HG03521 (cell line): ENCODE data around the gene HOXB5.

Source experiments
- ATAC-seq: cut with Tn5 transposase; IDR thresholded peaks from one replicate; pipeline ENCODE4 v1.9.1; 2021; ENCODE audit warnings: mild to moderate bottlenecking, moderate library complexity; ENCODE audit not compliant: unreplicated experiment

HOXB5 gene

DNA sequence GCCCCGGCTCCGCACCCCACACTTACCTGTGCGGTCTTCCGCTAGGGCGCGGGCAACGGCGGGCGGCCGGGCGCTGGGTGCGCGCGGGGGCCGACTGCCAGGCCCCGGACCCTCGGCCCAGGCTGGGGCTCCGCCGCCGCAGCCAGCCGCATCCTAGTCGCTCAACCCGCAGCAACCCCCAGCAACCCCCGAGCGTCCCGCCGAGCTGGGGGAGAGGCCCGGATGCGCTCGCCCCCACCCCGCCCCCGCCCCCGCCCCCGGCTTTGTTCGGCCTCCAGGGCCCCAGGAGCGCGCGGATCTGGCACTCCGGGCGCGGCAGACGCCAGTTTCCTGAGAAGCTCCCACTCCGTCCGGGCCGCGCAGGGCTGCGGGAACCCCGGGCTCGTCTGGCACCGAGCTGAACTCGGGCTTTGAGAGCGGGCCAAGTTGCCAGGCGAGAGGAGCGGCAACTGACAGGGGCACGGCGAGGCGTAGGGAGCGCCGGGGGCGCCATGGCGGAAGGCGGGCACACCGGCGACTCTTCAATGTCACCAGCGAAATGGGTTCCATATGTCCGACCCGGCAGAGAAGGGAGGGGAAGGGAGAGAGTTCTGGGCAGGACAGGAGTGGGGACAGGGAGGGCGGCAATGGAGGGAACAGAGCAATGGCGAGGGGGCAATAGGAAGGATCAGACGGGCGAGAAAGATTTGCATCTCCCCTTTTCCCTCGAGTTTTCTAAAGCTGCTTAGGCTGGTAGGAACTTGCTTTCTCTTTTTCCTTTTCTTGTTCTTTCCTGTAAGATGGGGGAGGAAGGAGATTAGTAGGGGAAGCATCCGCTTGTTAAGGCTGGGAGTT, 29.2 kb downstream of the HOXB5 start:
- no peak for ATAC-seq

DNA sequence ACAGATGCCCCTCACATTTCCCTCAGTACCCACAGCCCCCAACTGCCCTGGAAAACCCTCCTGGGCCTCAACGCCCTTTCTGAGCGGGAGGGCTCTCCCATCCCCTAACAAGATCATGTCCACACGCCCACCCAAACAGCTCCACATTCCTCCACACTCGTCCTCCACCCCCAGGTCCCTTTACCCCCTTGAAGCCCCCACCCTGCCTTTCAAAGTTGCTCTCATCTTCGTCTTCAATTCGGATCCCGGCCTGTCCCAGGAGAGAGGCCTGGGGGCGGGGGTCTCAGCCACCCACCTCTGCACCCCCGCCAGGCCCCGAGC, 29.8 kb downstream of the HOXB5 start:
- no peak for ATAC-seq

DNA sequence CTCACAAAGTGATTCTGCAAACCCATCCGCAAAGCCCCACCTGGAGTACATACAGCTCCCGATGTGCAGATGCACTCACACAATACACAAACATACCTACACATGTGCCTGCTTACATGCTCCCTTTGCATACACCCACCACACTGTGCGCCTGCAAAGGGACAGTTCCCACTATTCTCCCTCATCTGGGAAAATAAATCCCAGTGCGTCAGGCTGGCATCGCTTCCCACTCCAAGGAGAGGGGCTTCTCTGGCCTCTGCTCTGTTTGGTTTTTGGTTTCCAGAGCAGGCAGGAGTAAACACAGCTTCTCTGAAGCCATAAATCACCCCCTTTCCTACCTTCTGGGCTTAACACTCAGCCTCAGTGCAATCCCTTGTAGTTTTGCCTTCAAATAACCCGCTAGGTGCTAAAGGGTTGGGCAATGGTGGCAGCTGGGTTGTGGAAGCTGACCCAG, 30.2 kb downstream of the HOXB5 start:
- ATAC-seq = no peak

DNA sequence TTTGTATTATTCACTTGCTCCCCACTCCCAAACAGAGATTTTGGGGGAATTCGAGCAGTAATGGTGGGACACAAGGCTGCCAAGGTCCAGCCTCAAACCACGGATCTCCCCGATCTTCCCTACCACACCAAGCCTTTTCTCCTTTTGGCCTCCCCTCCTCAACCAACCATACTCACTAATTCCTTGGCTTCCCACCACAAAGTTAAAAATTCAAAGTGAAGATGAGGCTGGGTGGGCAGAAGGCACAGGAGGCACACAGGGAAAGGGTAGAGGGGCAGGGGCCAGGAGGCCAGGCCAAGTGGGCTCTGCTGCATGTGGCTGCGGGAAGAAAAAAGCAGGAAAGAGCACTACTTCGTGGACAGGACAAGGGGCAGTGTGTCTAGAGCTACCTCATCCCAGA, 30.6 kb downstream of the HOXB5 start:
- no peak for ATAC-seq

DNA sequence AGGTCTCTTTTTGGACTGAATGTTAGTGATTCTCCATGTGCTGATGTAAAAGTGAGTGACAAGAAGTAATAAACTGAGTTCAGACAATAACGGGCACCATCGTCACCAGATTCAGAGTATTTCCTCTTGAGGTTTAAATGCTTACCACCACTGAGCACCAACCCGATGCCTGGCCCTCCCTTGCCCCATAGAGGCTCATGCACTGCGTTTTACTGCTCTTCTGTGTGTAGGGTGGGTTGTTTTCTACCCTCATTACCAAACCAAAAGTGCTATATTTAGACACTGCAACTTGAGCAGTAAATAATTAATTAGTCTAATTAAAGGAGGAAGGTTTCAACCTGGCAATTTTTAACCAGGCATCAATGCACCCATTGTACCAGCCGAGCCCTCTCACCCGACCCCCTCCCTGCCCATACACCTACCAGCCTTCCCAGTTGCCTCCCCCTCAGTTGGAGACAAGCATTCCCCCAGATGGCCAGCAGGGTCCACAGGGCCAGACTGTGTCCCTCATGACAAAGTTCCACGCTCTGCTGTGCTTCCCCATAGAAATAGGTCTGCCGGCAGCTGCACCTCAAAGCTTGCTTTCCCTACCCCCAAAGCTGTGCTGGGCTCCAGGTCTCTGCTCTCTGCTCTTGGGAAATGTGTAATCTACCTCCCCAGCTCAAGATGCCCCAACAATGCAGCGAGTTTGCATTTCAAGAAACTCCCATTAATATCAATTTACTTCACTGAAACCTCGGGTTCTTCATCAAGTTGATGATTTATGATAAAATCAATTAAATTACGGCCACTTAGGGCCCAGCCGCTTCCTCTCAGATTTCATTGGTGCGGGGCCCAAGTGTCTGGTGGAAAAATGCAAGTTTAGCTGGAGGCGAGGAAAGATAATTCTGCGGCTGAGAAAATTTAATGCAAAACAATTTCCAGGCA, 31.4 kb downstream of the HOXB5 start:
- no peak for ATAC-seq

DNA sequence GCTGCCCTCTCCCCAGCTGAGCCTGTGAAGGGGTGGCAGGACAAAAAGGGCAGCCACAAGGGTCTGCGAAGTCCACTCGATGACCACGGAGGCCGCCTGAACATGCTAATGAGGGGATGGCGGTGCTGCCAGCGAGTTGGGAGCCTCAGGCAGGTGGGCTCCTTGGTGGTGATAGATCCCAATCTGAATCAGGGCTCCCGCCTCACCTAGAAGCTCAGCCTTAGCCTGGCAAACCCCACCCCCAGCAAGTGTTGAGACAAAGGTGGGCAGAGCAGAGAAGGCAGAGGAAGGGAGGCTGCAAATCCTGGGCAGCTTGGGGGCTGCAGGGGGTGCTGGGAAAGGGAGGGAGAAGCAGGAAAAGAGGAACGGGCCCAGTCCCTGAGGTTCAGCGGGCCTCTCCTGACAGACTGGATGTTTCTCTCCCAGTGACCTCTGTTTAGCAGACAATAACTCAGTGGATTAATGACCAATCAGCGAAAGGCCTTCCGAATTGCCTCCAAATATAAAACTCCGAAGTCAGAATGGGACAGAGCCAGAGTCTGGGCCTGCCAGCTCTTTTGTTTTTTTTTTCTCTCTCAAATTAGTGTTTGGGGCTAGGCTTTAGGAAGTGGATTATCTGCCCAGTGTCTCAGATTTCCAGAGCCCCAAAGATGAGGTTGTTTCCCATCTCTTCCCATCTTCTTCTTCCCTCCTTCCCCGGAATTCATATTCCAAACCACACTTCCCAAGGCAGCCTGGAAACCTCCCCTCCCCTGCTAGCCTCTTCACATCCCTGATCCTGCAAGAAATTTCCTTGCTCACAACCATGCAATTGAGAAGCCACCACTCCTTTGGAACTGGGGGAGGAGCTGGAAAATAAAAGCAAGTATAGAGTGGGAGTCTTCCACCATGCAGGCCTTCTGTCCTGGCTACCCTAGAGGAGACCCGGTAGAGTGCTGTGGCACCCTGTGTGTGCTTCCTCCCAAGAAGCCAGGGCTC, 33.5 kb downstream of the HOXB5 start:
- ATAC-seq = no peak

DNA sequence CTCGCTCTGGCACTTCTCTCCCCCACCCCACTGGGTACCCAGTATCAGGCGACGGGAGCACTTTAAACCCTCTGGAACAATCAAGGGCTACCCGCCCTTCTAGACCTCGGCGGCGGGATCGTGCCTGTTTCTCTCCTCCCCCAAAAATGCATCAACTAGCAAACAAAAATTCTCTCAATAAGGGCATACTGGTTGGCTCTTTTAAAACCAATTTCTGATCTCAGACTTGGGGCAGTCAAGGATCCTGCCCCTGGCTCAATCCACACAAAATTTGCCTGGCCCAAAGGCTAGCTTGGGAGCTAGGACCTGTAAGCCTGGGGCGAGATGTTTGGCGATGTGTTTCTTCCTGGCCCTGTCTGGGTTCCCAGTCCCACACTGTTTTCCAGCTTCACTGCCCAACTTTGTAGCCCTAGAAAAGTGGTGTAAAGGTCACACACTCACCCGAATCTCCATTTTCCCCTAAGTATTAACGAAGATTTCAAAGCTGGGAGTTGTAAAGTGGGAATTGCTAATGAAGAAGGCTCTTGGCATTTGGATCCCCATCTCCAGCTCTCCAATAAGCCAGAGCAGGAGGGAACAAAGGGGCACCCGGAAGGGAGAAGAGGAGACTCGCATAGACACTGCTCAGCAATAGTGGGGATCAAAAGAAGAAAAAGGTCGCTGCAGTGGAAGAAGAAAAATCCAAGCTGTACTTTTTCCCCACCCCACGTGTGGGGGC, 34.3 kb downstream of the HOXB5 start:
- ATAC-seq = no peak

DNA sequence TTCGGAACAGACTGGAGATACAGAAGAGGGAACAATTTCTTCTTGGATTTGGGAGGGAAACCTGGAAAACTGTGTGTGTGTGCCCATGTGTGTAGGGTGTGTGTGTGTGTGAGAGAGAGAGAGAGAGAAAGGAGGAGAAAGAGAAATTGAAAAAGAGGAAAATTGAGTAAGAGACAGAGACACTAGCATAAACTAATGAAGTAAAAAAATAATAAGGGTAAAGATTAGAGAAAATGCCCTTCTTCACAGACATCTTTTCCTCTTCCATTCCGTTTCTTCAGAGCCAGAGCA, 34.8 kb downstream of the HOXB5 start:
- ATAC-seq = no peak

DNA sequence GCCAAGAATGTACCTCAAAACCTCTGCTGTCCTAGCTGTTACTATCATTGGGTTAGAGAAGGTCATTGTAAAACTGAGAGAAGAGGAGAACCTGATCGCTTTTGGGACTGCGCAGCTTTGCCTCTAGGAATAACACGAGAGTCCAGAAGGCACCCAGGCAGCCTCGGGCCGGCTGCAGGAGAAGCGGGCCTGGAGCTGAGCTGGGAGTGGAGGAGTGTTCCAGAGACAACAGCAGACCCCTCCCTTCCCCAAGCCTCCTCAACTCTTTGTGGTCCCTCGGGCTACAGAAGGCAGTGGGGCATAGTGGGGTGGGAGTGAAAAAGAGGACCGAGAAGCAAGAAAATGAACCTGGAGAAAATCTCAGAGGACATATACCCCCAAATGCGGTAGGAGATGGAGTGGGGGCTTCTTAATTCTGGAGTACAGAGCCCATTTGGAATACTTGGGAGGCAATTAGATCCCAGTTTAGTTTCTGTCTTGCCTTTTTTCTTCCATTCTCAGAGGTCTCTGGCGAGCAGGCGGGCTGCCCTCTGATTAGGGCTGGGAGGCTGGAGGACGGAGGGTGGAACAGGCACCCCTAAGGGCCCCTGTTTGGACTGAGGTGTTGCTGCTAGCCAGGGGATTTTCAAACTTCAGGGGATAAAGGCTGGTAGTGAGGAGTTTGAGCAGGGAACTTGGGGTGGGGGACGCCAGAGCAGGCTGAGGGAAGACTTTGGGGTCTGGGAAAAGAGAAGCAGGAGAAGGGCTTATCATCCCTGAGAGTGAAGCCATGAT, 35.3 kb downstream of the HOXB5 start:
- ATAC-seq = no peak

DNA sequence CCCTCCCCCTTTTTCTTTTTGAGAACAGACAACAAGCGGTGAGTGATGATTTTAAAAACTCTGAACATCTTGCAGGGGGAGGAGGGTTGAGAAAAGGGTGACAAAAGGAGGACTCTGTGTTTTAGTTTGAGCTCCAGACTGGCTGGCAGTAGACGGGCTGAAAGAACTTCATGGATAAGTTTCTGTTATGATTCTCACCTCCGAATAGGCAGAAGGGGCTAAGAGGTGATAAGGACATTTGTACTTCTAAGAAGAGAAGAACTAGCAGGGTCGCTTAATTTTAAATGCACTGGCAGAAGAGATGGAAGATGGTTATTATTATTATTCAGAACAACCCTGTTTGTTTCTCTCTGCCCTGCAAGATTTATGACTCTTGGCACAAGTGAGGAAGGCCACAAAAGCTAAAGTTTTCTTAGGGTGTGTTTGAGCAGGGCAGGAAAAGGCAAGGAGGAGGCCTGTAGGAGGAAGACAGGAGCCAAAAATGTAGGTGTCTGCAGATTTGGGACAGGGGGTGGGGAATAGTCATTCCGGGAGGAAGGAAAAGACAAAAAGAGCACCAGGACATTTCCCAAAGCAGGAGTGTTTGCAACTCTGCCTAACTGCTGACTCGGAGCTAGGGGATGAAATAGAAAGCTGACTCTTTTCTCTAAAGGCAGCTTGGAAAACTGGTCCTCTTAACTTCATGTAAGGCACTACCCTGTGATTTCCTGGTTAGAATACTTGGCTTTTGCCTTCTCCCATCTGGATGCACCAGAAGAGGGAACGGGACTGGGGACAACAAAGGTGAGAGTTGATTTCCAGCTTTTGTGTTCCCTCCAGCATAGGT, 36.8 kb downstream of the HOXB5 start:
- ATAC-seq = no peak

DNA sequence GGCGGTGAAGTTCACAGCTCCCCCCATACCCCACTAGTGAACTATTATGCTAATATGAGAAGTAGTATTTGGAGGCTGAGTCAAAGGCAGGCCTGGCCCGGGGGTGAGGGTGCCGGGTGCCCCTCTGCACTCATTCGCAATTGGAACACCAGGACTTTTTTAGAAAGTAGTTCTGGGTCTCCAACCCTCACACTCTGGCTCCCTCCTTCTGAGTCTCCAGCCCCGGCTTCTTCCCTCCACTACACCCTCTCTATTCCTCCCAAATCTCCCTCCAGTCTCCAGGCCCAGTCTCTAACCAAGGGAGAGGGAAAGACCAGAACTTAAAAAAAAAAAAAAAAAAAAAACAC, 37.4 kb downstream of the HOXB5 start:
- no peak for ATAC-seq

DNA sequence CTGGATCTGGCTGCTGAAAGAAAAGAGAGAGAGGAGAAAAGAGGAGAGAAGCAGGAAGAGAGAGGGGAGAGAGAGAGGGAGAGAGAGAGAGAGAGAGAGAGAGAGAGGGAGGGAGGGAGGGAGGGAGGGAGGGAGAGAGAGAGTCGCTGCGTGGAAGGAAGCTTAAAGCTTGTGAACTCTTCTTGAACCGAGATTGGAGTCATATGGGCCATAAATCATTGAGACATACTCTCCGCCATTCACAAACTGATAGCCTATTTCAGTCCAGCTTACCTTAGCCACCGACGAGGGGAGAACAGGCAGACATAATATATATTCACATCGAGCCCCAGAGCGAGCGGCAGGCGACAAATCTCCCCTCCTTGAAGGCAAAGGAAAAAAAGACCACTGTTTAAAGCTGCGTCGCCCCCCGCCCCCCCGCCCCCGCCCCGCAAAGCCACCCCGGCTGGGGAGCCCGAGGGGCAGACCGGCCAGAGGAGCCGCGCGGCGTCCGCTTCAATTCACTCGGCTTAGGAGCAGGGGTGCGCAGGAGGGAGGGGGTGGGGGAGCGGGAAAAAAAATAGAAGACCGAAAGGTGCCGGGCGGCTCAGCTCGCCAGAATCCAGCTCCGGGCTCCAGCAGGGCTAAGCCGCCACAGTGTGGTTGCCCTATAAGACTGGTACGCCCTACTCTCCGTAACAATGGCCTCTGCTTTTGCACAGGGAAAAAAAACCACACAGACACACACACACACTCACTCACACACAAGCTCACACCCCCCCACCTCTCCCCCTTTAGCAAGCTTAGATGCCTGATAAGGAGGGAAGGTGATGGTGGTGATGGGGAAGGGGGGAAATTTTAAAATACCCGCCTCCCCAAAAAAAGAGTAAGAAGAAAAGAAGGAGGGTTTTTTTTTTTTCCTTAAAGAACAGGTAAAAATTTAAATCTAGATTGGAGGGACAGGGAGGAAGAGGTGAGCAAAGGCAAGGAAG, 38.0 kb downstream of the HOXB5 start:
- no peak for ATAC-seq

DNA sequence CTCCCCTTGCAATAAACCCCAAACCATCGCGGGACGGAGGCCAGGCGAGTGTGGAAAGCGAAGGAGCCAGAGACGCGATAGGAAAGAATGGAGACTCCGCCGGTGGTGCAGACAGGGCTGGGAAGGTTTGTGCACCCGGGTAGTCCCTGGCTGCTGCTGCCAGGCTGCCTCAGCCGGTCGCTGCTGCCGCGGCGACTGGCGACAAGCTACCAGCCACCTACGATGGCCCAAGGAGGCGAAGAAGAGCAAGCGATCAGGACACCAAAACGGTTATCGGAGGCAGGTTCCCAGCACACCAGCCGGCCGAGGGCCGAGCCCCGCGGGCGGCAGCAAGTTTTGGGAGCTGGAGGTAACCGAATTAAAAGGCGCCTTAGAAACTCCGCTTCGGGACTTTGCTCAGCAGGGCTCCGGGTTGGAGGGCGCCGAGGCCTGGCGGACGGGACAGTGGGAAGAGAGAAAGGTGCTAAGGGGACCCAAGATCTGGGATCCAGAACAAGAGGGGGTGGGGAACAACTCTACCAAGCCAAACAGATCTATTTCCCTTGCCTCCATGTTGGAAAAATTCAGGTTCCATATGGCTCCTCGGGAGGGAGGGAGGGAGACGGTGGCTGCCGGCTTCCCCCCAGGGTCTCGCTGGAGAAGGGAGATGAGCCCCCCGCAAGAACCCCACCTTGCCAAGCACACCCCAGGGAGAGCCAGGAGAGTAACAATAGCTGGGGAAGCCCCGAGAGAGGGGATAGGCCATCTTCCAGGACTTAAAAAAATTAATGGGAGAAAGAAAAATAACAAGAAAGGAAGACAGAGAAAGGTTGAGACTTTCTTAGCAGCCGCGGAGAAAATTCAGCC, 38.9 kb downstream of the HOXB5 start:
- no peak for ATAC-seq

DNA sequence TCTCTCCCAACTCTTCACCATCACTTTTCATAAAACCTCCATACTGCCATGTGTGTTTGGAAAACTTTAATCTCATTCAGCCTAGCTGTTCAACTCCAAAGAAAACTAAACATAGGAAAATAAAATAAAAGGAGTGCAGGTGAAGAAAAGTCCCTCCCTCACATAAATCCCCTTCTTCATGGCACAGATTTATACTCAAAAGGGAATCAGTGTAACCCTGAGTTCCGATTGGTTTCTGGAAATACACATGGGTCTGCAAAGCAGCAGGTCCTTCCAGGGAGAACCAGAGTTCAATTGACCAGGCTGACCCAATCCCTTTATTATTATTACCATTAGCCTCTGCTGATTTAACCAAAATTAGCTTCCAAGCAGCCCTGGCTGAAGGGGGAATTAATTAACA, 39.8 kb downstream of the HOXB5 start:
- ATAC-seq = no peak

DNA sequence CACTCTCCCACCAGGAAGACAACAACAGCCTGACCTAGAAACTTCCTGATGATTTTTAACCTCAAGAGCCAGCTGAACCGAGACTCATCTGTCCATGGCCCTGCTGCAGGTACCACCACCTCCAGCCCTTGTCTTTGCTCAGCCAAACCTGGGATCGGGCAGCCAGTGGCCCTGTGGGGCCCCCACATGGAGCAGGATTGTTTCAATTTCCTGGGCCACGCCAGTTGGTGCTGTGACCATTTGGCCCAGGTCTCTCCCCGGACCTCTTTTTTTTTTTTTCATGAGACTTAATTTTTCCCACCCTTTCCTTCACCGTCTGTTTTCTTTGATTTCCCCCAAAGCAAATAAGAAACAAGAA, 40.4 kb downstream of the HOXB5 start:
- ATAC-seq = no peak

DNA sequence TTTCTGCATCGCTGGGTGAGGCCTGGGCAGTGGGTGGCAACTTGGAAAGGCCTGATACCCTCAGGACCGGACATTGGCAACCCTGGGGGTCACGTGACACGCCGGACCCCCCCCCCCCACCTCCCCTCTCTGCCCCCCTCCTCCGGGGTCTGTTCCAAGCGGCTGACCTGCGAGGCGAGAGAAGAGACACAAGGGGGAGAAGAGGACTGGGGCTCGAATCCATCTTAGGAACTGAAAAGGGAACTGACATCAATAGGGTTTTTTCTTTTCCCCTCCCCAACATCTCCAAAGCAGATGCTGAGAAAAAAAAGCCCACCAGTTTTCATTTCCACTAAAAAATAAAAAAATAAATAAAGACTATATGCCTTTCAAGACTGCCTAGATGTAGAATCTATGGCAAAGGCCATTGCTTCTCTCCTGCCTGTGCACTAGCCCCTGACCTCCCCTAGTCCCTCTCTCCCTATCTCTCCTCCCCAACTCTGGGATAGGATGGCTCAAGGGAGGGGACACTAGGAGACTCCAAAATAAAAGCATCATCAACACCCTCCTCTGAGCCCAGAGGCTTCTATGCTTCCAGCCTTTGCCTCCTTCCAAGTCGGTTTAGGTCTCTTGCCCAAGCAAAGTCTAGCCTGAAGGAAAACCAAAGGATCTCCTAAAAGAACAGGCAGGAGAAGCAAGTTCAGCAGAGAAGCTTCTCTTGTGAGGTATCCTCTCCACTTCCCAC, 41.0 kb downstream of the HOXB5 start:
- no peak for ATAC-seq
